ENCODE results near the gene TNFRSF1B.

TNFRSF1B gene

DNA sequence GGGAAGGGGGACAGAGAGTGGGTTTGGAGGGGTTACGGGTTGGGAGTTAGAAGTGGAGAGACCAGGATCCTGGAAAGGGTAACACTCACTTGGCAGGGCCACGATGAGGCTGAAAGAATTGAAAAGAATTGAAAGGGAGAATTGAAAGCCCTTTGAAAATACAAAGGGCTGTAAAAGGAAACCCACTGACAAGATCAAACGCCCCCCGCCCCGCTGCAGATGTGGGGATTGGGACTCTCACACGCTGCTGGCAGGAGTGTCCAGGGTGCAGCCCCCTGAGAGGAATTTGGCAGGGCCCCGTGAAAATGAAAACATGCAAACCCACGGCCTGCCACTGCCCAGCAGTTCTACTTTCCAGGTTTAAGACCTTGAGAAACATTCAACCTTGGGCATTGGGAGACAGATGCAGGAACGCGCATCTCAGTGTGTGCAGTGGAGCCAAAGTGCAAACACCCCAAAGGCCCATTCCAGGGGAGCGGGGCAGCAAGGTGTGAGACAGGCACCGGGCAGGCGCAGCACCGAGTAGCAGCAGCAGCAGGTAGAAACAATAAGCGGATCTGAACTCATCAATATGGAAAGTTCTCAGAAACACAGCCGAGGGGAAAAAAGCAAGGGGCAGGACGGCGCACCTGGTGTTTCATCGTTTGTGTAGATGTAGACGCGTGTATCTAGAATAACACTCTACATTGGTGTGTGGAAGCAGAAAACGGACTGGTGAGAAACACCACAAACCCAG, 8.3 kb upstream of the TNFRSF1B start:
- DNase-seq (ENCODE audit: low read depth, low spot score) = no peak
- TF ChIP-seq, protein P1, sequence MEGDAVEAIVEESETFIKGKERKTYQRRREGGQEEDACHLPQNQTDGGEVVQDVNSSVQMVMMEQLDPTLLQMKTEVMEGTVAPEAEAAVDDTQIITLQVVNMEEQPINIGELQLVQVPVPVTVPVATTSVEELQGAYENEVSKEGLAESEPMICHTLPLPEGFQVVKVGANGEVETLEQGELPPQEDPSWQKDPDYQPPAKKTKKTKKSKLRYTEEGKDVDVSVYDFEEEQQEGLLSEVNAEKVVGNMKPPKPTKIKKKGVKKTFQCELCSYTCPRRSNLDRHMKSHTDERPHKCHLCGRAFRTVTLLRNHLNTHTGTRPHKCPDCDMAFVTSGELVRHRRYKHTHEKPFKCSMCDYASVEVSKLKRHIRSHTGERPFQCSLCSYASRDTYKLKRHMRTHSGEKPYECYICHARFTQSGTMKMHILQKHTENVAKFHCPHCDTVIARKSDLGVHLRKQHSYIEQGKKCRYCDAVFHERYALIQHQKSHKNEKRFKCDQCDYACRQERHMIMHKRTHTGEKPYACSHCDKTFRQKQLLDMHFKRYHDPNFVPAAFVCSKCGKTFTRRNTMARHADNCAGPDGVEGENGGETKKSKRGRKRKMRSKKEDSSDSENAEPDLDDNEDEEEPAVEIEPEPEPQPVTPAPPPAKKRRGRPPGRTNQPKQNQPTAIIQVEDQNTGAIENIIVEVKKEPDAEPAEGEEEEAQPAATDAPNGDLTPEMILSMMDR (IDR thresholded peaks at IDR 0.05; ENCODE audit: low read depth, low read length) = no peak
- in situ Hi-C loops (cut with HindIII; ENCODE audit: low sequenced_read_pairs) = no loop called here
- no peak overlapping the region for H3K4me3 ChIP-seq (ENCODE audit: low read depth, low read length)

DNA sequence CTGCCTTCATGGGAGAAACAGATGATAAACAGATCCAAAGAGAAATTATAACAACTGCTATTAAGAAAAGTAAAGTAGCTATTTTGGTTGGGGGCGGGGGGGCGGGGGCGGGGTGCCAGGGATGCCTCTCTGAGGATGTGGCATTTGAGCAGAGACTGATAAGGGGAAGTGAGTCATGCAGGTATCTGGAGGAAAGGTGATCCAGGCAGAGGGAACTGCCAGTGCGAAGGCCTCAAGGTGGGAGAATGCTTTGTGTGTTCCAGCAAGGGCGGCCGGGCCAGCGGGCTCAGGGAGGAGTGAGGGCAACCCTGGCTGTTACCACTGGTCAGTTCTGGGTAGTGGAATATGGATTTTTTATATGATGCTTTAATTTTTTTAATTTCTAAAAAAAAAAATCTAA, 7.0 kb upstream of the TNFRSF1B start:
- TF ChIP-seq, protein P1 (IDR thresholded peaks at IDR 0.05; ENCODE audit: low read depth, low read length) = no peak
- in situ Hi-C loops (cut with HindIII; ENCODE audit: low sequenced_read_pairs) = no loop called here
- no peak for DNase-seq (ENCODE audit: low read depth, low spot score)
- H3K4me3 ChIP-seq (ENCODE audit: low read depth, low read length) = no peak overlapping the region

DNA sequence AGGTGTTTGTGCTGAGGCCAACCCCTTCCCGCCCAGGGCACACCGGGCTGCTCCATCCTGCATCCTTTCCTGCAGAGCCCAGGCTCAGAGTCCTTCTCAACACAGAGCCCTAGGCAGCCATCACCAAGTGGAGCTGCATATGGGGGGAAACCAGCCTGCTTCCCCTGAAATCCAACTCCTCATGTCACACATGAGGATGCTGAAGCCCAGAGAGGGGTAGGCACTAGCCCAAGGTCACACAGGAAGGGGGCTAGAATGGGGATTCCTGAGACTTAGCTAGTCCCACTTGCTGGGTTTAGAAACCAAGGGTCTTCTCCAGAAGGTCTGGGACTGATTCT, 5.5 kb upstream of the TNFRSF1B start:
- no peak for DNase-seq (ENCODE audit: low read depth, low spot score)
- H3K4me3 ChIP-seq (ENCODE audit: low read depth, low read length) = no peak overlapping the region
- in situ Hi-C loops (cut with HindIII; ENCODE audit: low sequenced_read_pairs) = no loop called here
- TF ChIP-seq, protein P1 (IDR thresholded peaks at IDR 0.05; ENCODE audit: low read depth, low read length) = no peak

DNA sequence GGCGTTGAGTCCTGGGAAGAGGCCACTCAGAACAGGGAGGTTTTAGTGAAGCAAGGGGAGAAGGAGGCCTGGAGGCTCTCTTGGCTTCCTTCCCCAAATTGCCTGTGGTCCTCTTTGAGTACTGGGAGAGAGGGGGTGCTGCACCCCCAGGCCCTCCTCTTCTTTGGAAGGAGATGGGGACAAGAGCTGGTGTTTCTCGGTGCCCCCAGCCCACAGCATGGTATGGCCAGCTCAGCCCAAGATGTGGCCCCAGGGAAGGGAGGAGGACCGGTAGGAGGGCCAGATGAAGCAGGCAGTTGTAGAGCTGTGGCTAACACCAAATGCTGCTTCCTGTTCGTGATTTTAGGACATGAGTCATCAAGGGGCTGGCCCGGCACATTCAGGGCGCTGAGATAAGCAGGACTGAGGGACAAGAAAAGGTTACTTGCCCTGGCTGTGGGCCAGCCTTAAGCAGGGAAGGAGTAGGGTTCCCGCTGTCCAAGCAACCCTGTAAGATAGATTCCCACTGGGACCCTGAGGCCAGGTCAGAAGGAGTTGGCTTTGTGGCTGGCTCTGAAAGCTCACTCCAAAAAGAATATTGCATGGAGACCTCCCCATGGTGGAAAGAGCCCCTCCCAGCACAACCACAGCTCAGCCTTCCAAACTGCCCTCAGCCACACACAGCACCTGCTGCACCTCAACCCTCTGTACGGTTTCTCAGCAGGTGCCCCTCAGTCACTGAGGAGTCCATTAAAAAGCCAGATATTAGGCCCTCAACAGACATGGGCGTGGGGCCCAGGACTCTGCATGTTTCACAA, 4.9 kb upstream of the TNFRSF1B start:
- TF ChIP-seq, protein P1 (IDR thresholded peaks at IDR 0.05; ENCODE audit: low read depth, low read length) = no peak
- in situ Hi-C loops (cut with HindIII; ENCODE audit: low sequenced_read_pairs) = no loop called here
- no peak overlapping the region for H3K4me3 ChIP-seq (ENCODE audit: low read depth, low read length)
- DNase-seq (ENCODE audit: low read depth, low spot score) = peak; percentile 88

DNA sequence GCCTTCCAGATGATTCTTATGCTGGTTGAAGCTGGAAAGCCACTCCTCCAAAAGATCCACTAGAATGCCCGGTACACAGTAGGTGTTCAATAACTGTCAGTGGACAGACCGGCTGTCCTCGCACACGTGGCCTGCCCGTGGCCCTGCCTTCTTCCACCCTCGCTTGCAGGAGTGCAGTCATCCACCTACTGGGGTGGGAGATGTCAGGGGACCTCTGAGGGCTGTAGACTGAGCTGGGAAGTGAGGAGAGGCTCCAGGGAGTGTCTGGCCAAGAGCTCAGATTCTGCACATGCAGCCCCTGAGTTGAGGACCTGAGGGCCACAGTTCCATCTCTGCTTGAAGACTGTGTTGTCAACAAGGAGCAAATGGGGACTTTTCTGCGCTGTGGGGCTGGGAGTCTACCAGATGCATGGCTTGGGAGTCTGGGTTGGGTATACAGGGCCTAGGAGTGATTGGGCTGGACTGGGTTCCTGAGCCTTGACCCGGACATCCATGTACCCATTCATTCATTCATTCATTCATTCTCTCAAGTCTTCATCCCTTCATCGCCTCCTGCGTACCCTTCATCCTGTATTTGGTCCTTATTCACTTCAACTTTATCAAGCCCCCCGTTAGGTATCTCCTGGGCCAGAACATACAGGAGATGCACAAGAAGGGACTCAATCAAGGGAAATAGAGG, 4.2 kb upstream of the TNFRSF1B start:
- TF ChIP-seq, protein P1 (IDR thresholded peaks at IDR 0.05; ENCODE audit: low read depth, low read length) = no peak
- no peak for DNase-seq (ENCODE audit: low read depth, low spot score)
- H3K4me3 ChIP-seq (ENCODE audit: low read depth, low read length) = no peak overlapping the region
- in situ Hi-C loops (cut with HindIII; ENCODE audit: low sequenced_read_pairs) = no loop called here

DNA sequence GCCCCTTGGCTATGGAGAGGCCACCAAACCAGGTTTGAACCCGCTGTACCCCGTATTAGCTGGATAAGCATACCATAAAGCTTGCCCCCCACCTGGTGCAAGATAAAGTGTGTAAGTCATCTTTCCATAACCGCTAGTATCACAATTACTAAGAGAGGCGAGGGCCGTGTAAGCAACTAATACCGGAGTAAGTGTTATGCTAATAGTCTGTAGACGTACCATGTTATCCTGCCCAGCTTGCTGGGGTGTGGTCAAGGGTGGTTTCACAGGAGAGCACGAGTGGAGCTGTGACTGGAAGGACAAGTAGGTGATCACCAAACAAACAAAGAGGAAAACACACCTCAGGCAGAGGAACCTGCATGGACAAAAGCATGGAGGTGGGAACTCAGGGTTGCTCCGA, 3.6 kb upstream of the TNFRSF1B start:
- in situ Hi-C loops (cut with HindIII; ENCODE audit: low sequenced_read_pairs) = no loop called here
- H3K4me3 ChIP-seq (ENCODE audit: low read depth, low read length) = no peak overlapping the region
- DNase-seq (ENCODE audit: low read depth, low spot score) = no peak
- TF ChIP-seq, protein P1 (IDR thresholded peaks at IDR 0.05; ENCODE audit: low read depth, low read length) = no peak

All from astrocyte of the spinal cord (primary cell).